GM12873 (cell line): Measurements from ENCODE around the gene CELSR1.

Experiments
- TF ChIP-seq, protein P1 (sequence below): IDR thresholded peaks from 2 replicates; pipeline ENCODE4 v1.5.1; 2012; ENCODE audit warnings: low read depth, mild to moderate bottlenecking, moderate library complexity, low read length, control low read depth; ENCODE audit not compliant: insufficient read depth; ENCODE audit errors: missing control alignments

Gene CELSR1

DNA sequence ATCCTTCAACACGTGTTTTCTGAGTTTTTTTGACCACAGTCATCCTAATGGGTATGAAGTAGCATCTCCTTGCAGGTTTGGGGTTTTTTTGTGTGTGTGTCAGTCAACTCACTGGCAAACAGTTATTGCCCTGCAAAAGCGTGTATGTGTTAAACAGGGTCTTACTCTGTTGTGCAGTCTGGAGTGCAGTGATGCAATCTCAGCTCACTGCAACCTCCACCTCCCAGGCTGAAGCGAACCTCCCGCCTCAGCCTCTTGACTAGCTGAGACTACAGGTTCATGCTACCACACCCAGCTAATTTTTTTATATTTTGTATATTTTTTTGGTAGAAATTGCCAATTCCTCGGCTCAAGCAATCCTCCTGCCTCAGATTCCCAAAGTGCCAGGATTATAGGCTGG, 15.4 kb downstream of the CELSR1 start:
- TF ChIP-seq, protein P1, sequence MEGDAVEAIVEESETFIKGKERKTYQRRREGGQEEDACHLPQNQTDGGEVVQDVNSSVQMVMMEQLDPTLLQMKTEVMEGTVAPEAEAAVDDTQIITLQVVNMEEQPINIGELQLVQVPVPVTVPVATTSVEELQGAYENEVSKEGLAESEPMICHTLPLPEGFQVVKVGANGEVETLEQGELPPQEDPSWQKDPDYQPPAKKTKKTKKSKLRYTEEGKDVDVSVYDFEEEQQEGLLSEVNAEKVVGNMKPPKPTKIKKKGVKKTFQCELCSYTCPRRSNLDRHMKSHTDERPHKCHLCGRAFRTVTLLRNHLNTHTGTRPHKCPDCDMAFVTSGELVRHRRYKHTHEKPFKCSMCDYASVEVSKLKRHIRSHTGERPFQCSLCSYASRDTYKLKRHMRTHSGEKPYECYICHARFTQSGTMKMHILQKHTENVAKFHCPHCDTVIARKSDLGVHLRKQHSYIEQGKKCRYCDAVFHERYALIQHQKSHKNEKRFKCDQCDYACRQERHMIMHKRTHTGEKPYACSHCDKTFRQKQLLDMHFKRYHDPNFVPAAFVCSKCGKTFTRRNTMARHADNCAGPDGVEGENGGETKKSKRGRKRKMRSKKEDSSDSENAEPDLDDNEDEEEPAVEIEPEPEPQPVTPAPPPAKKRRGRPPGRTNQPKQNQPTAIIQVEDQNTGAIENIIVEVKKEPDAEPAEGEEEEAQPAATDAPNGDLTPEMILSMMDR = no peak

DNA sequence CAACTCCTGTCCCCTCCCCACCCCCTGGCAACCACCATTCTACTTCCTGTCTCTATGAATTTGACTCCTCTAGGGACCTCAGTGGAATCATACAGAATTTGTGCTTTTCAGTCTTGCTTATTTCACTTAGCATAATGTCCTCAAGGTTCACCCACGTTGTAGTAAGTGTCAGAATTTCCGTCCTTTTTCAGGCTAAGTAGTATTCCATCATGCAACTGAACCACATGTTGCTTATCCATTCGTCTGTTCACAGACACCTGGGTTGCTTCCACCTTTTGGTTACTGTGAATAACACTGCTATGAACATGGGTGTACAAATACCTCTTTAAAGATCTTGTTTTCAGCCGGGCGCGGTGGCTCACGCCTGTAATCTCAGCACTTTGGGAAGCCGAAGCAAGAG, 16.5 kb downstream of the CELSR1 start:
- TF ChIP-seq, protein P1 = no peak

DNA sequence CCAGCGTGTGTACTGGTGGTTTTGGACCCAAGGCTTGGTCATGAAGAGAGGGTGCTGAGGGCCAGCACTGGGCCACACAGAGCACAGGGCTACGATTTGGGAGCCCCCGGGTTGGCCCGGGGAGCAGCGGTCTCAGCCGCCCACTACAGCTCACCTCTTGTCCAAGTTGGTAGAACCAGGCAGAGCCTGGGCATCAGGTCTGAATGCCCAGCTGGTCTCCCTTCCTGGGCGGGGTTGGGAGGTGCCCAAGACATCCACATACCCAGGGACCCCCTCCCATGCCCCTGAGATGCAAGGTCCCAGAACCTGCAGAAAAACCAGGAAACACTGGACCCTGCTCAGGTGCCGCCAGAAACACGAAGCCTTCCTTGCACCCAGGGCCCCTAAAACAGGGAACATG, 18.0 kb downstream of the CELSR1 start:
- TF ChIP-seq, protein P1 = no peak

DNA sequence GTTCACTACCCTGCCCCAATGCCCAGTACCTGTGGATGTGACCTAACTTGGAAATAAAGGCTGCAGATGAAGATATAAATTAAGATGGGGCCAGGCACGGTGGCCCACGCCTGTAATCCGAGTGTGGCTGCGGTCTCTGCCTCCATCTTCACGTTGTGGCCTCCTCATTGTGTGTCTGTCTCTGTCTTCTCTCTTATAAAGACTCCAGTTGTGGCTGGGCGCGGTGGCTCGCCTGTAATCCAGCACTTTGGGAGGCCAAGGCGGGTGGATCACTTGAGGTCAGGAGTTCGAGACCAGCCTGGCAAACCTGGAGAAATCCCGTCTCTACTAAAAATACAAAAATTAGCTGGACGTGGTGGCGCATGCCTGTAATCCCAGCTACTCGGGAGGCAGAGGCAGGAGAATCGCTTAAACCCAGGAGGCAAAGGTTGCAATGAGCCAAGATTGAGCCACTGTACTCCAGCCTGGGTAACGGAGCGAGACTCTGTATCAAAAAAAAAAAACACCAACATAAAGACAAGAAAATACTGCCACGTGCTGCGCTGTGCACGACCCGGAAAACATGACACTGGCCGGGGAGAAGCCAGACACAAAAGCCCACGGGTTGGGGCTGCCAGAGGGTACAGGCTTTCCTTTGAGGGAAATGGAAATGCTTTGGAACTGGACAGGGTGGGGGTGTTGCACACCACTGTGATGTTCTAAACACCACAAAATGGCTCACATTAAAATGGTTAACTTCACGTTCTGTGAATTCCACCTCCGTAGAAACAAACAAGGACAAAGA, 18.7 kb downstream of the CELSR1 start:
- TF ChIP-seq, protein P1 = no peak

DNA sequence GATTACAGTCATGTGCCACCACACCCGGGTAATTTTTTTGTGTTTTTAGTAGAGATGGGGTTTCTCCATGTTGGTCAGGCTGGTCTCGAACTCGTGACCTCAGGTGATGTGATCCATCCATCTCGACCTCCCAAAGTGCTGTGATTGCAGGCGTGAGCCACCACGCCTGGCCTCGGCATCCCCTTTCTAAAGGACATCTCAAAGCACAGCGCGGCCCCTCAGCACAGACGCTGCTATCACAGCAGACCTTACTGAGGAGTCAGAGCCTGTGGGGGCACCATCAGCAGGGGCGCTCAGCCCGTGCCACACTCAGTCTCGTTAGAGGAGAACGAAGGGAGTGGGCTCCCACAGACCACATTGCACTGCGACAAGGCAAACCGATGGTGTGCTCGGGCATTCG, 19.4 kb downstream of the CELSR1 start:
- TF ChIP-seq, protein P1 = no peak

DNA sequence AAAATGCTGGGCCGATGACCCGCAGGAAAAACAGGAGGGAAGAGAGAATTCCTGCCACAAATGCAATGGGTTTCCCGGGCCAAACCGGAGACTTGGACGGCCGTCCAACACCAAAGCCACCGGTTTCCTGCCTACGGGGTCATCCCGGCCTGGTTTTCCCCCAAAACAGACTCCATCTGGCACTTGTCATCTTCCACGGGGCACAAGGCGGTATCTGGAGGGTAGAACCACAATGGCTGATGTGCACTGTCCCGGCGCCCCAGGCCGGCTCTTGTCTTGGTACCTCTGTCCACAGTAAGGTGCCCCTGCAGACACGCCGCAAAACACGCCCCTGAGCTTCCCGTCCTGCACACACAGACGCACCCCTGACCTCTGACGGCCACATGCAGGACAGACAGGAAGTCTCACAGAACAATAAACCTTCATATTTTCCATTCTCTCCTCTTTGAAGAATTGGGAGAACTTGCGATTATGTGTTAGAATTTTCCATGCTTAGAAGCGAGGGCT, 20.1 kb downstream of the CELSR1 start:
- TF ChIP-seq, protein P1 = no peak

DNA sequence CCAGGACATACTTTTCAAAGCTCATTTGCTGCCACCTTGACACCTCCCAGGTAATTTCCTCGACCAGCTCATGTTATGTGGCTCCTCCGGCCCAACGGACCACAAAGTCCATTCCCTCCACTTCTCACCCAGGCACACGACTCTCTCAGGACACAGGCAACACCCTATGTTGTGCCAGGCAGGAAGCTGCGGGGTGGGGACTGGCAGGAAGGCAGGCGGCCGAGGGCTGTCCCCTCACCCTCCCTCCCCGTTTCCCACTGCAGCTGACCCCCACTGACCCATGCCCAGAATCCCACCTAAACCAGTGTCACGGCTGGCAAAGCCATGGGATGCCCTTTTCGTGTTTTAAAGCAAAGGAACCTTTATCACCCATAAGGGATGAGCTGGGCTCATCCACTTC, 20.8 kb downstream of the CELSR1 start:
- TF ChIP-seq, protein P1 = no peak
